Activated CD4-positive, alpha-beta memory T cell treated with anti-CD3 and anti-CD28 coated beads, Interleukin-2, amount 10 ng/mL, durations not matched to agents 7 days and 5 days (primary cell): Measurements from ENCODE around the gene TANGO2. TPM values are rescaled to one million over a fixed set of nuclear protein-coding genes. Genes with fewer than 3 reads are reported as not detected.

Source experiments
- CTCF ChIA-PET: fragments of 350-600 bp; sonication (Branson Sonifier 250); formaldehyde crosslinking; loops from one replicate; lab custom pipeline; 2021; ENCODE audit warnings: antibody characterized with exemption, inconsistent platforms; lab: Charles Lee
- POLR2A ChIA-PET: fragments of 350-600 bp; sonication (Branson Sonifier 250); formaldehyde crosslinking; loops from one replicate; lab custom pipeline; 2021; ENCODE audit warnings: antibody characterized with exemption; lab: Charles Lee
- DNase-seq: peaks from one replicate; pipeline ENCODE4 v3.0.0-alpha.2; 2020
- H3K27ac Mint-ChIP-seq: one replicate; pipeline ENCODE4 v1.8.0; 2021; ENCODE audit warnings: mild to moderate bottlenecking, mixed read lengths
- H3K27me3 Mint-ChIP-seq: one replicate; pipeline ENCODE4 v1.8.0; 2021; ENCODE audit warnings: mixed read lengths
- H3K36me3 Mint-ChIP-seq: one replicate; pipeline ENCODE4 v1.8.0; 2021; ENCODE audit warnings: low read depth, mixed read lengths
- H3K4me1 Mint-ChIP-seq: one replicate; pipeline ENCODE4 v1.8.0; 2021; ENCODE audit warnings: mixed read lengths
- H3K4me3 Mint-ChIP-seq: one replicate; pipeline ENCODE4 v1.8.0; 2021; ENCODE audit warnings: mild to moderate bottlenecking, mixed read lengths
- H3K9me3 Mint-ChIP-seq: one replicate; pipeline ENCODE4 v1.8.0; 2021; ENCODE audit warnings: mixed read lengths
- total RNA-seq, 2 experiments: library from RNA; stranded (reverse); gene quantifications; one replicate each; pipeline ENCODE4 v1.2.3, GENCODE V29; 2021

The TANGO2 gene
- total RNA-seq, 2 experiments from 2014 or later, result 39.1 to 44.5 TPM

- ChIA-PET CTCF (no interaction called here), POLR2A (no interaction called here)
- no peaks in the 10 kb centered on the region for H3K36me3 Mint-ChIP-seq
- H3K4me1 Mint-ChIP-seq, result no peaks in the 10 kb centered on the region
- H3K27ac Mint-ChIP-seq, result no peak overlapping the region
- no peaks in the 10 kb centered on the region for H3K27me3 Mint-ChIP-seq
- DNase-seq, result no peak
- no peak overlapping the region for H3K4me3 Mint-ChIP-seq
- H3K9me3 Mint-ChIP-seq, result no peaks in the 10 kb centered on the region
These were observed 27.0 kb upstream of the TANGO2 start for GRCh38 chr22:19993926-19994325.

GRCh38 chr22:19994851-19995610 is 25.9 kb upstream of the TANGO2 start:
- H3K9me3 Mint-ChIP-seq, result no peaks in the 10 kb centered on the region
- H3K27me3 Mint-ChIP-seq, result no peaks in the 10 kb centered on the region
- POLR2A ChIA-PET, result no interaction called here
- no peaks in the 10 kb centered on the region for H3K36me3 Mint-ChIP-seq
- no peaks in the 10 kb centered on the region for H3K4me1 Mint-ChIP-seq
- H3K4me3 Mint-ChIP-seq, result no peak overlapping the region
- H3K27ac Mint-ChIP-seq, result no peak overlapping the region
- no peak for DNase-seq
- CTCF ChIA-PET, result no interaction called here

- POLR2A ChIA-PET, result no interaction called here
- Mint-ChIP-seq H3K9me3 (no peaks in the 10 kb centered on the region), H3K4me1 (no peaks in the 10 kb centered on the region), H3K27ac (no peak overlapping the region), H3K36me3 (no peaks in the 10 kb centered on the region), H3K27me3 (no peaks in the 10 kb centered on the region), H3K4me3 (no peak overlapping the region)
- no peak for DNase-seq
- CTCF ChIA-PET, result no interaction called here
These were observed 25.1 kb upstream of the TANGO2 start for GRCh38 chr22:19995611-19996339.

- ChIA-PET CTCF (no interaction called here), POLR2A (no interaction called here)
- no peaks in the 10 kb centered on the region for H3K4me1 Mint-ChIP-seq
These were observed 24.1 kb upstream of the TANGO2 start for GRCh38 chr22:19996694-19997384.

GRCh38 chr22:19997561-19998231 is 23.2 kb upstream of the TANGO2 start:
- Mint-ChIP-seq H3K27me3 (peaks cover 3% of the 10 kb centered on the region), H3K4me1 (no peaks in the 10 kb centered on the region), H3K36me3 (no peaks in the 10 kb centered on the region), H3K27ac (no peak overlapping the region), H3K4me3 (no peak overlapping the region), H3K9me3 (peaks cover 3% of the 10 kb centered on the region)
- POLR2A ChIA-PET, result no interaction called here
- CTCF ChIA-PET, result no interaction called here
- DNase-seq, result no peak

More at GRCh38 chr22:19996694-19997384, 24.1 kb upstream of the TANGO2 start:
- Mint-ChIP-seq H3K36me3 (no peaks in the 10 kb centered on the region), H3K27me3 (peaks cover 3% of the 10 kb centered on the region), H3K4me3 (no peak overlapping the region), H3K9me3 (peaks cover 2% of the 10 kb centered on the region), H3K27ac (no peak overlapping the region)
- DNase-seq, result no peak

- no peak overlapping the region for H3K4me3 Mint-ChIP-seq
- POLR2A ChIA-PET, result no interaction called here
These were observed 22.5 kb upstream of the TANGO2 start for GRCh38 chr22:19998232-19998951.

GRCh38 chr22:19998991-19999820 is 21.7 kb upstream of the TANGO2 start:
- no peak overlapping the region for H3K4me3 Mint-ChIP-seq
- DNase-seq, result no peak
- no peaks in the 10 kb centered on the region for H3K4me1 Mint-ChIP-seq
- H3K9me3 Mint-ChIP-seq, result peaks cover 11% of the 10 kb centered on the region
- POLR2A ChIA-PET, result no interaction called here
- CTCF ChIA-PET, result no interaction called here
- peaks cover 8% of the 10 kb centered on the region for H3K27me3 Mint-ChIP-seq
- H3K27ac Mint-ChIP-seq, result no peak overlapping the region
- no peaks in the 10 kb centered on the region for H3K36me3 Mint-ChIP-seq

More at GRCh38 chr22:19998232-19998951, 22.5 kb upstream of the TANGO2 start:
- CTCF ChIA-PET, result no interaction called here
- Mint-ChIP-seq H3K27ac (no peak overlapping the region), H3K4me1 (no peaks in the 10 kb centered on the region), H3K9me3 (peaks cover 6% of the 10 kb centered on the region), H3K36me3 (no peaks in the 10 kb centered on the region), H3K27me3 (peaks cover 4% of the 10 kb centered on the region)
- DNase-seq, result no peak

GRCh38 chr22:20000246-20001081 is 20.4 kb upstream of the TANGO2 start:
- Mint-ChIP-seq H3K27me3 (peaks cover 14% of the 10 kb centered on the region), H3K4me3 (no peak overlapping the region), H3K36me3 (no peaks in the 10 kb centered on the region), H3K9me3 (peaks cover 13% of the 10 kb centered on the region), H3K4me1 (no peaks in the 10 kb centered on the region), H3K27ac (no peak overlapping the region)
- DNase-seq, result no peak
- POLR2A ChIA-PET, result no interaction called here
- CTCF ChIA-PET, result no interaction called here

- no peak overlapping the region for H3K4me3 Mint-ChIP-seq
- no peak for DNase-seq
- no peaks in the 10 kb centered on the region for H3K4me1 Mint-ChIP-seq
- CTCF ChIA-PET, result no interaction called here
- POLR2A ChIA-PET, result interaction anchor here (0.7 kb wide), 1 partner anchor 19 kb away, joined by 3 read pairs; no protein-coding TSS in a partner anchor
- peaks cover 15% of the 10 kb centered on the region for H3K27me3 Mint-ChIP-seq
- no peaks in the 10 kb centered on the region for H3K36me3 Mint-ChIP-seq
- H3K27ac Mint-ChIP-seq, result no peak overlapping the region
- H3K9me3 Mint-ChIP-seq, result peaks cover 13% of the 10 kb centered on the region
These were observed 19.8 kb upstream of the TANGO2 start for GRCh38 chr22:20001082-20001638.

- DNase-seq, result no peak
- Mint-ChIP-seq H3K36me3 (no peaks in the 10 kb centered on the region), H3K27me3 (peaks cover 15% of the 10 kb centered on the region), H3K27ac (no peak overlapping the region), H3K4me3 (no peak overlapping the region), H3K9me3 (peaks cover 13% of the 10 kb centered on the region), H3K4me1 (no peaks in the 10 kb centered on the region)
- ChIA-PET POLR2A (interaction anchor here (1.0 kb wide), 1 partner anchor 104 kb away, joined by 3 read pairs; no protein-coding TSS in a partner anchor), CTCF (no interaction called here)
These were observed 18.8 kb upstream of the TANGO2 start for GRCh38 chr22:20002128-20002527.

- CTCF ChIA-PET, result no interaction called here
- H3K4me1 Mint-ChIP-seq, result no peaks in the 10 kb centered on the region
- H3K4me3 Mint-ChIP-seq, result no peak overlapping the region
- no peak for DNase-seq
- H3K36me3 Mint-ChIP-seq, result no peaks in the 10 kb centered on the region
- H3K27ac Mint-ChIP-seq, result no peak overlapping the region
- POLR2A ChIA-PET, result interaction anchor here (1.0 kb wide), 1 partner anchor 103 kb away, joined by 3 read pairs; no protein-coding TSS in a partner anchor
- peaks cover 15% of the 10 kb centered on the region for H3K27me3 Mint-ChIP-seq
- H3K9me3 Mint-ChIP-seq, result peaks cover 13% of the 10 kb centered on the region
These were observed 18.3 kb upstream of the TANGO2 start for GRCh38 chr22:20002636-20003035.
